ENCODE results near the gene CPVL.

GRCh38 chr7:28954471-28954870, 191.9 kb downstream of the CPVL start:
- TF ChIP-seq, protein P1, sequence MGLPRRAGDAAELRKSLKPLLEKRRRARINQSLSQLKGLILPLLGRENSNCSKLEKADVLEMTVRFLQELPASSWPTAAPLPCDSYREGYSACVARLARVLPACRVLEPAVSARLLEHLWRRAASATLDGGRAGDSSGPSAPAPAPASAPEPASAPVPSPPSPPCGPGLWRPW (IDR thresholded peaks at IDR 0.05) = no peak
- no peak for TF ChIP-seq POLR2AphosphoS2 (conservative IDR thresholded peaks at IDR 0.05; ENCODE audit: low read length)
- TF ChIP-seq CTCF (IDR thresholded peaks at IDR 0.05) = no peak
- TF ChIP-seq, protein P2, sequence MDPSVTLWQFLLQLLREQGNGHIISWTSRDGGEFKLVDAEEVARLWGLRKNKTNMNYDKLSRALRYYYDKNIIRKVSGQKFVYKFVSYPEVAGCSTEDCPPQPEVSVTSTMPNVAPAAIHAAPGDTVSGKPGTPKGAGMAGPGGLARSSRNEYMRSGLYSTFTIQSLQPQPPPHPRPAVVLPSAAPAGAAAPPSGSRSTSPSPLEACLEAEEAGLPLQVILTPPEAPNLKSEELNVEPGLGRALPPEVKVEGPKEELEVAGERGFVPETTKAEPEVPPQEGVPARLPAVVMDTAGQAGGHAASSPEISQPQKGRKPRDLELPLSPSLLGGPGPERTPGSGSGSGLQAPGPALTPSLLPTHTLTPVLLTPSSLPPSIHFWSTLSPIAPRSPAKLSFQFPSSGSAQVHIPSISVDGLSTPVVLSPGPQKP (IDR thresholded peaks at IDR 0.05; ENCODE audit: low read depth, low read length) = no peak
- no peak for TF ChIP-seq ZFP36 (IDR thresholded peaks at IDR 0.05; ENCODE audit: borderline replicate concordance, partially characterized antibody)
- TF ChIP-seq POLR2A (IDR thresholded peaks at IDR 0.05; ENCODE audit: low read length) = no peak
- TF ChIP-seq ZNF302 (CRISPR knock-in tag; IDR thresholded peaks at IDR 0.05) = no peak
- TF ChIP-seq RAD21 (conservative IDR thresholded peaks at IDR 0.05 in 1 of 2, IDR thresholded peaks at IDR 0.05 in 1 of 2) = no peak
- TF ChIP-seq PHF8 (IDR thresholded peaks at IDR 0.05; ENCODE audit: borderline replicate concordance, low read depth) = no peak
- TF ChIP-seq HOXA7 (CRISPR knock-in tag; IDR thresholded peaks at IDR 0.05) = no peak
- TF ChIP-seq EP300 (IDR thresholded peaks at IDR 0.05) = no peak
- TF ChIP-seq RCOR1 (IDR thresholded peaks at IDR 0.05; ENCODE audit: low read depth, low read length) = no peak
- no peak for TF ChIP-seq REST (IDR thresholded peaks at IDR 0.05)

All from A549 (cell line).